Activated CD4-positive, alpha-beta T cell treated with anti-CD3 and anti-CD28 coated beads for 36 hours (primary cell): ENCODE results near the gene IDH3A. TPM values are rescaled to one million over a fixed set of nuclear protein-coding genes. Genes with fewer than 3 reads are reported as not detected.

ENCODE experiments used
- ATAC-seq: fragments of 200-7000 bp; cut with Tn5 transposase; one replicate; pipeline ENCODE4 v1.10.0; 2021; ENCODE audit warnings: mild to moderate bottlenecking, moderate library complexity
- CTCF ChIA-PET: fragments of 350-600 bp; sonication (Branson Sonifier 250); formaldehyde crosslinking; loops from one replicate; lab custom pipeline; 2021; ENCODE audit warnings: antibody characterized with exemption; lab: Charles Lee
- POLR2A ChIA-PET: fragments of 350-600 bp; sonication (Branson Sonifier 250); formaldehyde crosslinking; loops from one replicate; lab custom pipeline; 2021; ENCODE audit warnings: antibody characterized with exemption, inconsistent platforms; lab: Charles Lee
- DNase-seq: peaks from one replicate; pipeline ENCODE4 v3.0.0-alpha.2; 2020
- H3K27ac Mint-ChIP-seq: one replicate; pipeline ENCODE4 v1.8.0; 2021; ENCODE audit warnings: mixed read lengths
- H3K27me3 Mint-ChIP-seq: one replicate; pipeline ENCODE4 v1.8.0; 2021; ENCODE audit warnings: mixed read lengths
- H3K36me3 Mint-ChIP-seq: one replicate; pipeline ENCODE4 v1.8.0; 2021; ENCODE audit warnings: low read depth, mixed read lengths
- H3K4me1 Mint-ChIP-seq: one replicate; pipeline ENCODE4 v1.8.0; 2021; ENCODE audit warnings: mixed read lengths
- H3K4me3 Mint-ChIP-seq: one replicate; pipeline ENCODE4 v1.8.0; 2021; ENCODE audit warnings: mild to moderate bottlenecking, moderate library complexity, mixed read lengths
- H3K9me3 Mint-ChIP-seq: one replicate; pipeline ENCODE4 v1.8.0; 2021; ENCODE audit warnings: low read depth, mixed read lengths
- intact Hi-C, 2 experiments: fragments of 100-400 bp; cut with DNase I in 1 of 2; cut with micrococcal nuclease in 1 of 2; formaldehyde crosslinking; loops; one replicate each; pipeline versions ENCODE4 v1.14.2 to v1.15.1; 2022 to 2024; cut with DNase I, micrococcal nuclease
- total RNA-seq, 2 experiments: library from RNA; stranded (reverse); gene quantifications; one replicate each; pipeline ENCODE4 v1.2.3, GENCODE V29; 2021

IDH3A gene
- total RNA-seq, 2 experiments from 2014 or later: 129 to 135 TPM

- ChIA-PET CTCF (interaction anchor here (1.0 kb wide), 1 partner anchor 63 kb away, joined by 6 read pairs; no protein-coding TSS in a partner anchor), POLR2A (no interaction called here)
- H3K9me3 Mint-ChIP-seq: no peaks in the 10 kb centered on the region
- H3K36me3 Mint-ChIP-seq: no peaks in the 10 kb centered on the region
- no peak overlapping the region for H3K4me3 Mint-ChIP-seq
- ATAC-seq (no peak), DNase-seq (no peak)
- intact Hi-C loops: no loop called here
- no peak overlapping the region for H3K27ac Mint-ChIP-seq
- peaks cover 2% of the 10 kb centered on the region for H3K4me1 Mint-ChIP-seq
- H3K27me3 Mint-ChIP-seq: no peaks in the 10 kb centered on the region
These were observed 30.7 kb downstream of the IDH3A start for GRCh38 chr15:78179906-78180305.

- no peaks in the 10 kb centered on the region for H3K4me1 Mint-ChIP-seq
- intact Hi-C loops: no loop called here
- no peaks in the 10 kb centered on the region for H3K36me3 Mint-ChIP-seq
- H3K4me3 Mint-ChIP-seq: no peak overlapping the region
- ATAC-seq (no peak), DNase-seq (no peak)
- ChIA-PET POLR2A (no interaction called here), CTCF (no interaction called here)
- no peak overlapping the region for H3K27ac Mint-ChIP-seq
- no peaks in the 10 kb centered on the region for H3K27me3 Mint-ChIP-seq
- no peaks in the 10 kb centered on the region for H3K9me3 Mint-ChIP-seq
These were observed 33.2 kb downstream of the IDH3A start for GRCh38 chr15:78182336-78182700.

DNA sequence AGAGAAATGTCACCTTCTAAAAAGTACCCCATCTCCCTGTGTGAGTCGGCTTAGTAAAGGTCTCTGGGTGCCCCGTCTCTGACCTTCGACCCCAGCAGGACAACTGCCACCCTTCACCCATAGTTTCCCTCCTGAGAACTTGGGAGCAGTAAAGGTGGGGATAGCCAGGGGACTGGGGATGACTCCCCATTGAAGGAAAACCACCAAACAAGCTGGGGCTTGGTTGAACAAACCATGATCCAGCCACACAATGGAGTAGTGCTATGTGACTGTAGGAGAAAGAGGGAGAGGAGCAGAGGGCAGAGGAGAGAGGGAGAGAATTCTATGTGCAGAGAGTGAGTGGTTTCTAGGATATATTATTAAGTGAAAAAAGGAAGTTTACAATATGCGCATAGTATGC, 33.7 kb downstream of the IDH3A start:
- ChIA-PET POLR2A (no interaction called here), CTCF (no interaction called here)
- H3K27ac Mint-ChIP-seq: no peak overlapping the region
- DNase-seq (no peak), ATAC-seq (no peak)
- H3K9me3 Mint-ChIP-seq: no peaks in the 10 kb centered on the region
- H3K36me3 Mint-ChIP-seq: no peaks in the 10 kb centered on the region
- intact Hi-C loops: no loop called here
- H3K4me3 Mint-ChIP-seq: no peak overlapping the region
- no peaks in the 10 kb centered on the region for H3K4me1 Mint-ChIP-seq
- H3K27me3 Mint-ChIP-seq: no peaks in the 10 kb centered on the region

DNA sequence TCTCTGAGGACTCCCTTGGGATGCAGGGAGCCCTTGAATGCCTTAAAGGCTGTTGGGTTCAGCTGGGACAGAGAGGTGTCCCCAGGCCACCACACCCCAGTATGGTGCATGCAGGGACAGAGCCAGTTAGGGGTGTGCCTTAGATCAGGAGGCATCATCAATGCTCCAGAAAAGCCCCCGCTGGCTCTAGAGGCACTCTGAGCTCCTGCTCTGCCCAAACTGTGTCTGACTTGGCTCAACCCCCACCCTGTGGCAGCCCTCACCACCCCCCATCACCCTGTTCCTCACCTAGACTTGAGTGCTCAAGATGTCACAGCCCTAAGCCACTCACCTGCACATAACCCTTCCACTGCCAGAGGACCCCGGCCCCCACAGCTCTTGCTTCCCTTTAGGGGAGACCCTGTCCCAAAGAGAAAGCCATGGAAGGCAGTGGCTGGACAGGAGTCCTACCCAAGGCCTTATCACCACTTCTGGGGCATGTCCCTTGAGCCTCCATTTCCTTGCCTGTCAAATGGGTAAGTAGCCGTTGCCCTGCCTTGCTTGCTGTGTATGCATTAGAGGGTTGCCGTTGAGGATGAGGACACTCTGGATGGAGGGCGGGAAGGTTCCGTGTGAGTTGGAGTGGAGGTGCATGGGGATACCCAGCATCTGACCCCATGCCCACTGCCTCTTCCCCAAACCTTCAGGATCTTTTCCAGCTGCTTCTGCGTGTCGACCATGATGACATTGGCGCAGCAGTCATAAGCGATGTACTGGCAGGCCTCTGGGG, 43.8 kb downstream of the IDH3A start:
- Mint-ChIP-seq H3K4me3 (no peak overlapping the region), H3K9me3 (peaks cover 3% of the 10 kb centered on the region), H3K27me3 (no peaks in the 10 kb centered on the region), H3K36me3 (no peaks in the 10 kb centered on the region), H3K27ac (no peak overlapping the region), H3K4me1 (no peaks in the 10 kb centered on the region)
- no peak for DNase-seq
- intact Hi-C loops: no loop called here
- ATAC-seq: no peak
- ChIA-PET POLR2A (no interaction called here), CTCF (interaction anchor here (1.0 kb wide), 1 partner anchor 233 kb away, joined by 5 read pairs; no protein-coding TSS in a partner anchor)

- ATAC-seq: no peak
These were observed 44.8 kb downstream of the IDH3A start for GRCh38 chr15:78193731-78194567.

DNA sequence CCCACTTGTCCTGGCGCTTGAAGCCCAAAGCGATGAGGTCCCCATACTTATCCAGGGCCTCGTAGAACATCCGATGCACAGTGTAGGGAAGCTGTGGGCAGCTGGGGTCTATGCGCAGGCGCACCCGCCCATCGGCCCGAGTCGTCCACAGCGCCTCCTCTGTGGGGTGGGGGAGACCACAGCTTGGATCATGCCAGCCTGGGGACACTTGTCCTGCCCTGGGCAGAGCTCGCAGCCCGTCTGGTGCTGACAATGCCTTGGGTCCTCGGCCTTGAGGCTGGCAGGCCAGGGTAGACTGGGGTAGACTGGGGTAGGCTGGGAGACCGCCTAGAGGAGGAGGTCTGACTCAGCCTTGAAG, 45.4 kb downstream of the IDH3A start:
- H3K36me3 Mint-ChIP-seq: no peaks in the 10 kb centered on the region
- peaks cover 3% of the 10 kb centered on the region for H3K9me3 Mint-ChIP-seq
- CTCF ChIA-PET: interaction anchor here (0.6 to 3.3 kb wide), 18 partner anchors 10 to 287 kb away, joined by 3 to 47 read pairs (median 8); partner anchors contain the start of gene CIB2
- H3K4me3 Mint-ChIP-seq: no peak overlapping the region
- no peaks in the 10 kb centered on the region for H3K4me1 Mint-ChIP-seq
- intact Hi-C loops: no loop called here
- no peak overlapping the region for H3K27ac Mint-ChIP-seq
- POLR2A ChIA-PET: no interaction called here
- DNase-seq (no peak), ATAC-seq (no peak)
- H3K27me3 Mint-ChIP-seq: no peaks in the 10 kb centered on the region

More at GRCh38 chr15:78193731-78194567, 44.8 kb downstream of the IDH3A start:
- Mint-ChIP-seq H3K27ac (no peak overlapping the region), H3K4me1 (no peaks in the 10 kb centered on the region), H3K36me3 (no peaks in the 10 kb centered on the region), H3K9me3 (peaks cover 3% of the 10 kb centered on the region), H3K4me3 (no peak overlapping the region), H3K27me3 (no peaks in the 10 kb centered on the region)
- ChIA-PET CTCF (interaction anchor here (0.6 to 2.6 kb wide), 8 partner anchors 22 to 284 kb away, joined by 3 to 30 read pairs (median 4); no protein-coding TSS in a partner anchor), POLR2A (no interaction called here)
- intact Hi-C loops: no loop called here
- DNase-seq: no peak

DNA sequence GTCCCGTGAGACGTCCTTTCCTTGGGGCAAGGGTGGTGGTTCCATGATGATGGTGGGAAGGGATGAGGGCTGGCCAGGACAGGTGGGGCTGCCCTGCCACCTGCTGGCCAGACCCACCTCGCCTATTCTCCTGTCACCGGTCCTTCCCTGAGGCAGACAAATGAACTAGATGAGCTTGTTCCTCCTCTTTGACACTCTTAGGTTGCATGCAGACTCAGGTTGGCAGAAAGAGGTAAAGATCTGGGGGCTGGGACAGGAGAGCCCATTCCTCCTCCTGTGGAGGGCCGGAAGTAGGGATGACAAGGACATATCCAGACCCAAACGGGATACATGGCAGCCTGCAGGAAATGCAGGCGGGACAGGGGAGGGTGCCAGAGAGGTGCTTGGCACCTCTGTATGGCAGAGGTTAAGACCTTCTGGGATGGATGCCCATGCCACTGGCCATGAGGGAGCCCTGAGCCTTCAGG, 46.6 kb downstream of the IDH3A start:
- Mint-ChIP-seq H3K9me3 (no peaks in the 10 kb centered on the region), H3K4me3 (no peak overlapping the region), H3K4me1 (no peaks in the 10 kb centered on the region), H3K27ac (no peak overlapping the region), H3K36me3 (no peaks in the 10 kb centered on the region), H3K27me3 (no peaks in the 10 kb centered on the region)
- POLR2A ChIA-PET: no interaction called here
- peak; percentile 66 for DNase-seq
- CTCF ChIA-PET: interaction anchor here (0.7 to 3.3 kb wide), 36 partner anchors 9 to 288 kb away, joined by 3 to 47 read pairs (median 6); partner anchors contain the start of gene CIB2
- intact Hi-C loops: loop anchor here (1.0 to 5.0 kb wide), 6 partner anchors 46 to 283 kb away; partner anchors contain the start of gene CIB2 (in 1 of the 2)
- ATAC-seq: peak; percentile 87

GRCh38 chr15:78197632-78198031, 48.5 kb downstream of the IDH3A start:
- Mint-ChIP-seq H3K27me3 (no peaks in the 10 kb centered on the region), H3K36me3 (no peaks in the 10 kb centered on the region), H3K9me3 (no peaks in the 10 kb centered on the region), H3K4me3 (no peak overlapping the region), H3K27ac (no peak overlapping the region), H3K4me1 (no peaks in the 10 kb centered on the region)
- intact Hi-C loops: loop anchor here in 1 of 2 experiments (5.0 kb wide), 1 partner anchor 285 kb away; no protein-coding TSS in a partner anchor
- POLR2A ChIA-PET: no interaction called here
- DNase-seq: no peak
- ATAC-seq: no peak
- CTCF ChIA-PET: interaction anchor here (0.7 to 3.3 kb wide), 5 partner anchors 26 to 199 kb away, joined by 3 to 47 read pairs (median 3); partner anchors contain the start of gene CIB2

GRCh38 chr15:78200276-78200930, 51.2 kb downstream of the IDH3A start:
- POLR2A ChIA-PET: no interaction called here
- Mint-ChIP-seq H3K9me3 (no peaks in the 10 kb centered on the region), H3K4me1 (no peaks in the 10 kb centered on the region), H3K27ac (no peak overlapping the region), H3K4me3 (no peak overlapping the region), H3K27me3 (no peaks in the 10 kb centered on the region), H3K36me3 (no peaks in the 10 kb centered on the region)
- intact Hi-C loops: no loop called here
- ATAC-seq: no peak
- CTCF ChIA-PET: interaction anchor here (0.6 to 1.9 kb wide), 3 partner anchors 16 to 287 kb away, joined by 3 to 4 read pairs (median 4); no protein-coding TSS in a partner anchor
- no peak for DNase-seq

DNA sequence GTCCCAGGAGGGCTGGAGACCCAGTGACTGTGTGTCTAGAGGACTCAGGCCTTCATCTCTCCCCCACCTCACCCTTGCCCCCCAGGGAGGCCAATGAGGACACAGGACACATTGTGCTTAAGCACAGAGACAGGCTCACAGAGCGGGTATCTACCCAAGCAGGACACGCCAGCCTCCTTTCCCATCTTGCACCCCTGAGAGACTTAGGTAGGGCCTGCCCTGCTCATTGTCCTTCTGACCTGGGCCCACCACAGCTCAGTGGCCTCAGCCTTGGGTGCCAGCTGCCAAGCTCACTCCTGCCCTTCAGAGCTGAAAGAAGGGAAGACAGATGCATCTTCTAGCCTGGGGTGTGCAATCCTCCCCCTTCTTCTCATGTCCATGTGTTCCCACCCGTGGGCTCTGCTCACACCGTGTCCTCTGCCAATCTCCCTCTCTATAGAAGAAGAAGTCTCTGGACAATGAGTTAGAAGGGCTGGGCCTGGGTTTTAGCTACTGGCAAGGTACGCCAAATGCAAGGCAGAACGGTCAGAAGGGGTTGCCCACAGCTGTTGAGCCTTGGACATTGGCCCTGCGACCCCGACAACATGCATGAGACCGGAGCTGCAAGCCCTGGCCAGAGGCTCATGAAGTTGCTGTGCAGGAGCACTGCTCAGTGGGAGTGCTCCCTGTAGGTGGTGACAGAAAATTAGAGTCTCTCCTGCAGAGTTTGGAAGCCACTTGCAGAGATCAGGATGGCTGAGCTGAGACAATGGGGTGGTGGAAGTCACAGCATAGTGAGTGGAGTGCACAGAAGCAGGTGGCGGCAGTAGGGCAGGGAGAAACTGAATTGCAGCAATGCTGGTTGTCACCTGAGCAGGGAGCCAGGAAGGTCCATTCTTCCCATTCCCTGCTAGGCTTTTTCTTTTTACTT, 52.4 kb downstream of the IDH3A start:
- Mint-ChIP-seq H3K27me3 (no peaks in the 10 kb centered on the region), H3K36me3 (no peaks in the 10 kb centered on the region), H3K27ac (no peak overlapping the region), H3K9me3 (no peaks in the 10 kb centered on the region), H3K4me1 (no peaks in the 10 kb centered on the region), H3K4me3 (no peak overlapping the region)
- intact Hi-C loops: no loop called here
- DNase-seq (no peak), ATAC-seq (no peak)
- ChIA-PET CTCF (interaction anchor here (0.6 to 1.9 kb wide), 3 partner anchors 10 to 288 kb away, joined by 3 to 4 read pairs (median 3); no protein-coding TSS in a partner anchor), POLR2A (no interaction called here)
